NCI-H460 (cell line): ENCODE measurements around the gene BDP1. TPM values are rescaled to one million over a fixed set of nuclear protein-coding genes. Genes with fewer than 3 reads are reported as not detected.
"Not testable (repeated sequence)": the region's sequence is repeated elsewhere in the genome, so short reads cannot be mapped to it uniquely, and the experiment has no call there.

ENCODE experiments used
- DNase-seq: peaks from one replicate; pipeline ENCODE4 v3.0.0-alpha.2; 2016; ENCODE audit warnings: low read depth; ENCODE audit errors: extremely low read depth
- total RNA-seq: library from RNA; depleted of rRNA; stranded (reverse); fragments of >200 nt; shearing (Covaris generic); gene quantifications from 2 replicates; pipeline ENCODE4 v1.2.3, GENCODE V29; 2014

The BDP1 gene
- total RNA-seq, 1 experiment from 2014 or later, result 37.4 TPM

DNA sequence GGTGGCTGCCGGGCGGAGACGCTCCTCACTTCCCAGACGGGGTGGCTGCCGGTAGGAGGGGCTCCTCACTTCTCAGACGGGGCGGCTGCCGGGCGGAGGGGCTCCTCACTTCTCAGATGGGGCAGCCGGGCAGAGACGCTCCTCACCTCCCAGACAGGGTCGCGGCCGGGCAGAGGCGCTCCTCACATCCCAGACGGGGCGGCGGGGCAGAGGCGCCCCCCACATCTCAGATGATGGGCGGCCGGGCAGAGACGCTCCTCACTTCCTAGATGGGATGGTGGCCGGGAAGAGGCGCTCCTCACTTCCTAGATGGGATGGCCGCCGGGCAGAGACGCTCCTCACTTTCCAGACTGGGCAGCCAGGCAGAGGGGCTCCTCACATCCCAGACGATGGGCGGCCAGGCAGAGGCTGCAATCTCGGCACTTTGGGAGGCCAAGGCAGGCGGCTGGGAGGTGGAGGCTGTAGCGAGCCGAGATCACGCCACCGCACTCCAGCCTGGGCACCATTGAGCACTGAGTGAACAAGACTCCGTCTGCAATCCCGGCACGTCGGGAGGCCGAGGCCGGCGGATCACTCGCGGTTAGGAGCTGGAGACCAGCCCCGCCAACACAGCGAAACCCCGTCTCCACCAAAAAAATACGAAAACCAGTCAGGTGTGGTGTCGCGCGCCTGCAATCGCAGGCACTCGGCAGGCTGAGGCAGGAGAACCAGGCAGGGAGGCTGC lies 96.7 kb downstream of the BDP1 start:
- not testable (repeated sequence) for DNase-seq

DNA sequence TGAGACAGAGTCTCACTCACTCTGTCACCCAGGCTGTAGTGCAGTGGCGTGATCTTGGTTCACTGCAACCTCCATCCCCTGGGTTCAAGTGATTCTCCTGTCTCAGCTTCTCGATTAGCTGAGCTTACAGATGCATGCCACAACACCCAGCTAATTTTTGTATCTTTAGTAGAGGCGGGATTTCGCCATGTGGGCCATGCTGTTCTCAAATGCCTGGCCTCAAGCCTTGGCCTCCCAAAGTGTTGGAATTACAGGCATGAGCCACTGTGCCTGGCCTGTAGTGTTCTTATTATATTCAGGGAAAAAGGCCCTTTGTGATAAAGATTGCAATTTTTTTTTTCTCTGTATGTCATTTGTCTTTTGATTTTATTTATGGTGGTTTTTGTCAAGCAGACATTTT lies 107.7 kb downstream of the BDP1 start:
- no peak for DNase-seq

GRCh38 chr5:71564895-71565294 lies 109.4 kb downstream of the BDP1 start:
- DNase-seq, result no peak

- DNase-seq, result no peak
Measured at GRCh38 chr5:71569748-71570509, 114.5 kb downstream of the BDP1 start.

DNA sequence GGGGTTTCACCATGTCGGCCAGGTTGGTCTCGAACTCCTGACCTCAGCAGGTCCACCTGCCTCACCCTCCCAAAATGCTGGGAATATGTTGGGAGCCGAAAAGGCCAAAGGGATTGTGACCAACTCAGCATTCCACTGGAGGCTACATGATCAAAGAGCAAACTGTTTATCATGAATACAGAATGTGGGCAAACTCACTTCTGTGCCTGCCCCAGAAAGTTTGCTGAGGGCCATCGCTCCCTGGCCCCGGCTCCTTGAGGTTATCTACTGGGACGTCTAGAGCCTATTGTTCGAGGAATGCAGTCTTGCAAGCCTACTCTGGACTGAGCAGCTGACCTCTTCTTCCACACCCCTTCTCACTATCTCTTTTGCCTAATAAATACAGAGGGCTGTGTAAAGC lies 116.4 kb downstream of the BDP1 start:
- not testable (repeated sequence) for DNase-seq

DNA sequence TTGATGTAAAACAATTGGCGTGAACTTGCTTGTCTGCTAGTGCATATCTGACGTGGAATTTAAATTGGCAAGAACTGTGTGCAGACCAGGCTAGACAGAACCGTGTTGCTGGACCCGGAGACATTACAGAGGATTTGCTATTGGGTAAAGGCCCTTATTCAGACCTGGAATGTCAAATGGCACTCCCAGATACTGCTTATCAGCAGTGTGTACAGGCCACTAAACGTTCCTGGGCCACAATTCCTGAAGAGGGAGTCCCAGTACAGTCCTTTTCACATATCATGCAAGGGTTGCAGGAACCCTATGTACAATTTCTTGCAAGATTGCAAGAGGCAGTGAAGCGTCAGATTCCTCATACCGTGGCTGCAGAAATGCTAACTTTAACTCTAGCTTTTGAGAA lies 118.1 kb downstream of the BDP1 start:
- DNase-seq, result no peak

GRCh38 chr5:71575588-71575987 lies 120.1 kb downstream of the BDP1 start:
- DNase-seq, result not testable (repeated sequence)

- DNase-seq, result no peak
Measured at GRCh38 chr5:71576241-71576640, 120.8 kb downstream of the BDP1 start.

GRCh38 chr5:71577839-71578238 lies 122.4 kb downstream of the BDP1 start:
- DNase-seq, result not testable (repeated sequence)

- DNase-seq, result no peak
Measured at GRCh38 chr5:71582945-71583584, 127.6 kb downstream of the BDP1 start.

- DNase-seq, result no peak
Measured at GRCh38 chr5:71586052-71586940, 130.8 kb downstream of the BDP1 start.

- DNase-seq, result peak; percentile 95
Measured at GRCh38 chr5:71586941-71587765, 131.7 kb downstream of the BDP1 start, which contains the start of gene MCCC2. Gene MCCC2, plus strand, starts transcription at chr5:71587340. Its CDS starts 86 bp downstream, at chr5:71587426.

GRCh38 chr5:71587766-71588532 lies 132.5 kb downstream of the BDP1 start:
- no peak for DNase-seq

GRCh38 chr5:71588533-71588885 lies 133.1 kb downstream of the BDP1 start:
- DNase-seq, result no peak

DNA sequence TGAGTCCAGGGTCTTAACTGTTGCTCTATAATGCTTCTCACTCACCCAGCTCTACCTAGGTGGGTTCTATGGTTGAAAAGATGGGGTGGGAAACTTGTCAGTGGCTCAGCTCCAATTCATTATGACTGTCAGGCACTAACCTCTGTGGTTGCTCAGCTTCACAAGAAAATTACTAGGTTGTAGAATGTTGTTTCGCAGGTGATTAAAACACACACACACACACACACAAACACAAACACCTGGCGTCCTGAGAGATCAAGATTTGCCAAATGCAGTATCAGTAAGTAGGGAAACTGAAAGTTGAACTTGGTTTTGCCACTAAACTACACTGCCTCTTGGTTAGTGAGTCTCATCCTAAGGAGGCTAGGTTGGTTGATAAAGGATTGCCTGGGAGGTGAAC lies 134.5 kb downstream of the BDP1 start:
- DNase-seq, result no peak

DNA sequence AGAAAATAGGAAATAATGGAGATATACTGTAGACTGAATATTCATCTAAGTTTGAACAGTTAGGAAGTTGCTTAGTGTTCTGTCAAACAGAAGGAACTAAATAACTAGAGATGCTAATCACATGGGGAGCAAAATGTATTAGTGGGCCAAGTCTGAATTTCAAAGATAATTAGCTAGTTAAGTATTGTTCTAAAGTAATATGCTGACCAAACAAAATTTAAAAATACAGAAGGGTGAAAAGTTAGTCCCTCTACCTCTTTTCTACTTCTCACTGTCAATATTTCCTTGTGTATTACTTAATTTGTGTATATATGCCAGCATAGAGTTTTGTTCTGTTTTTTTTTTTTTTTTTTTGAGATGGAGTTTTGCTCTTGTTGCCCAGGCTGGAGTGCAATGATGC lies 135.6 kb downstream of the BDP1 start:
- DNase-seq, result no peak

DNA sequence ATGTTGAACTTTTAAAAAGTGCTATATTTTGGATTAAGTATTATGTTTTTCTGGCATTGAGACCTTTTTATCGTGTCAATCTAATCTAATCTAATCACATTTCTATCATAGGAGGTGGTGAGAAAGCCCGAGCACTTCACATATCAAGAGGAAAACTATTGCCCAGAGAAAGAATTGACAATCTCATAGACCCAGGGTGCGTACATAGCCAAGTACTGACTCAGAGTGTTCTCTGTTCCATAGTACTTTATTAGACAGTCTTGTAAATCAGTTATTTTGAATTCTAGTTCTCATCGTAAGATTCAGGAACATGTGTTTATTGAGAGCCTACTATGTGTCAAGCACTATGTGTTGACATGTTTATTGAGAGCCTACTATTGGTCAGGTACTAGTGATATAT lies 140.7 kb downstream of the BDP1 start:
- no peak for DNase-seq

- no peak for DNase-seq
Measured at GRCh38 chr5:71597001-71597400, 141.6 kb downstream of the BDP1 start.

DNA sequence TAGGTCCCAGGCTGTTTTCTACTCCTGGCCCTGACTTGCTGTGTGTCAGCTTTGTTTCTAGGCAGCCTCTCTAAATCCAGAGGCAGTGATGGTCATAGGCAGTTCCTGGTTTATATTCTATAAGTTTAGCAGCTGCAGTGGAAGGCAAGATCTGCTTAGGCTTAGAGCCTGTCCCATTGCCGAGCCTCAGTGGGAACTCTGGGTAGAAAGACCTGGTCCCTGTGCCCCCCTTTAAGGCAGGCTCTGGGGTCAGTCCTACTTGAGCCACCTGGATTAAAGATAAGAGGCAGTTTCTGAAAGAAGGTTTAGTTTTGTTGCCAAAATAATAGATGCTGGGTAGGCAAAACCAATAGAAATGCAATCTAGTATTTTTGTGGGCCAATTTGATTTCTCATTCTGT lies 145.3 kb downstream of the BDP1 start:
- no peak for DNase-seq
